ENCODE data around the gene ATXN2L.
"Not testable (repeated sequence)": the region's sequence is repeated elsewhere in the genome, so short reads cannot be mapped to it uniquely, and the experiment has no call there.

Gene ATXN2L

DNA sequence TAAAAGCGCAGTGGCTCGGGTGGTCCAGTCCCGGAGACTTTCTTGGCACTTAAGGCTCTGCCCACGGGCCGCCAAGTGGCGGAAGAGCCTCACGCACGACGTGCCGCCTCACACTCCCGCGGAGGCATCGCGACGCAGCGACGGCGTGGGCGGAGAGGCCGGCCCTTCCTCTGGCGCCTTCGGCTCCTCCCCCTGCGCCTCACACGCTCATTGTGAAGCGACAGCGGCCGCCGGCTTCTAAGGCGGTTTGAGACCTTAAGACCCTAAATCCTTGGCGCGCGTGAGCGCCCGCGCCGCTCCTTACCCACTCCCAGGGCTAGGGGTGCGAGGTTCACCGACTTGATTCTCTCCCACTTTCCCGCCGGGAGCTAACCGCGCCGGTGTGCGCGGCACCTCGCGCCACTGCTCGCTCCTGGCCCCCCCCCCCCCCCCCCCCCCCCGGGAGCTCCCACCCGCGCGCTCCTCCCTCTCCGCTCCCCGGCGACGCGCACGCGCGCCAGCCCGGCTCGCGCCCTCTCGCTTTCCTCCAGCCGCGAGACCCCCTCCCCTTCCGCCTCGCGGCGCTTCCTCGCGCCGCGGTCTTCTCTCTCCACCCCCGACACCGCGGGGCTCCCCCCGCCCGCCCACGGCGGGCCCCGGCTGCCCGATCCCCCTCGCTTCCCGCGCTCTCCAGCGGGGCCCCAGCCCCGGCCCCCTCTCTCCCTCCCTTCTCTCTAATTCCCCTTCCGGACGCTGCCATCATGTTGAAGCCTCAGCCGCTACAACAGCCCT lies at the start of gene ATXN2L:
TSS of gene ATXN2L (plus strand) at position 480 of the 771 bp plus-strand sequence. CDS start at position 741, 261 bp downstream.
- Histone ChIP-seq H3K36me3 (ENCODE audit: control insufficient read depth, low read length) (peaks cover 54% of the 10 kb centered on the region), H3K9me3 (ENCODE audit: control insufficient read depth, insufficient read depth, low read length) (no peaks in the 10 kb centered on the region), H3F3A (ENCODE audit: control insufficient read depth, insufficient read depth) (peaks cover 6% of the 10 kb centered on the region; the same call in 1 of the 2 replicates), H3K4me2 (ENCODE audit: low read length) (peak within 1 kb of the TSS; percentile 73), H3K9me2 (replicated peaks; ENCODE audit: control insufficient read depth, low read length) (no peaks in the 10 kb centered on the region), H3K27ac (ENCODE audit: low read depth, low read length) (peak within 1 kb of the TSS; percentile 95), H3K4me1 (ENCODE audit: control insufficient read depth, low read length) (peaks cover 20% of the 10 kb centered on the region), H3K79me2 (ENCODE audit: control insufficient read depth, low read length) (peaks cover 60% of the 10 kb centered on the region), H3K4me3 (ENCODE audit: low read length) (peak within 1 kb of the TSS; percentile 89), H4K20me1 (ENCODE audit: control insufficient read depth, insufficient read depth, low read depth, low read length) (peaks cover 28% of the 10 kb centered on the region), H3K27me3 (ENCODE audit: control insufficient read depth, low read length) (no peaks in the 10 kb centered on the region)
- no peak for TF ChIP-seq CTCF (IDR thresholded peaks at IDR 0.05; ENCODE audit: low read depth, low read length, poor library complexity, severe bottlenecking)
- no peak for TF ChIP-seq EZH2phosphoT487 (IDR thresholded peaks at IDR 0.05; ENCODE audit: borderline replicate concordance, low read length)

GRCh38 chr16:28781697-28782096 lies 41.1 kb upstream of the ATXN2L start:
- not testable (repeated sequence) for H3K9me3 ChIP-seq (ENCODE audit: control insufficient read depth, insufficient read depth, low read length); H3F3A ChIP-seq (ENCODE audit: control insufficient read depth, insufficient read depth); H3K4me3 ChIP-seq (ENCODE audit: low read length); H3K79me2 ChIP-seq (ENCODE audit: control insufficient read depth, low read length); H3K36me3 ChIP-seq (ENCODE audit: control insufficient read depth, low read length); H4K20me1 ChIP-seq (ENCODE audit: control insufficient read depth, insufficient read depth, low read depth, low read length); H3K27me3 ChIP-seq (ENCODE audit: control insufficient read depth, low read length); H3K4me1 ChIP-seq (ENCODE audit: control insufficient read depth, low read length); H3K9me2 ChIP-seq (replicated peaks; ENCODE audit: control insufficient read depth, low read length); H3K4me2 ChIP-seq (ENCODE audit: low read length); H3K27ac ChIP-seq (ENCODE audit: low read depth, low read length)

DNA sequence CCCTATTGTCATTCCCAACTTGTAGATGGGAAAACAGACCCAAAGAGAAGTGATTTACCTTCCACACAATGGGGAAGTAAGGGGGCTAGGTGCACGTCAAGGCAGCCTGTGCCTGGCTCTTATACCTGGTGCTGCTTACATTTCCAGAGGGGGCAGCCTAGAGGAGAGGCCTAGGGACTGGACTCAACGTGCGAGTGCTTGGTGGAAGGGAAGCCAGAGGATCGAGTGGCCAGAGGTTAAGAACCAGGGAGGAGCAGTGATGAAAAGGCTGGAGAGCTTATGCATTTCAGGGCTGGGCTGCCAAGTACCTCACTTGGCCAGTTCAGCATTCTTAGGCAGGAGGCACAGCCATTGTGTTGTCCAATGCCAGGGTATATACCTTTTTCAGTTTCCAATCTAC lies 40.4 kb upstream of the ATXN2L start:
- not testable (repeated sequence) for H3F3A ChIP-seq (ENCODE audit: control insufficient read depth, insufficient read depth); H3K4me3 ChIP-seq (ENCODE audit: low read length); H3K27ac ChIP-seq (ENCODE audit: low read depth, low read length); H3K4me2 ChIP-seq (ENCODE audit: low read length); H3K79me2 ChIP-seq (ENCODE audit: control insufficient read depth, low read length); H3K4me1 ChIP-seq (ENCODE audit: control insufficient read depth, low read length); H3K9me2 ChIP-seq (replicated peaks; ENCODE audit: control insufficient read depth, low read length); H3K9me3 ChIP-seq (ENCODE audit: control insufficient read depth, insufficient read depth, low read length); H3K36me3 ChIP-seq (ENCODE audit: control insufficient read depth, low read length); H3K27me3 ChIP-seq (ENCODE audit: control insufficient read depth, low read length); H4K20me1 ChIP-seq (ENCODE audit: control insufficient read depth, insufficient read depth, low read depth, low read length)

DNA sequence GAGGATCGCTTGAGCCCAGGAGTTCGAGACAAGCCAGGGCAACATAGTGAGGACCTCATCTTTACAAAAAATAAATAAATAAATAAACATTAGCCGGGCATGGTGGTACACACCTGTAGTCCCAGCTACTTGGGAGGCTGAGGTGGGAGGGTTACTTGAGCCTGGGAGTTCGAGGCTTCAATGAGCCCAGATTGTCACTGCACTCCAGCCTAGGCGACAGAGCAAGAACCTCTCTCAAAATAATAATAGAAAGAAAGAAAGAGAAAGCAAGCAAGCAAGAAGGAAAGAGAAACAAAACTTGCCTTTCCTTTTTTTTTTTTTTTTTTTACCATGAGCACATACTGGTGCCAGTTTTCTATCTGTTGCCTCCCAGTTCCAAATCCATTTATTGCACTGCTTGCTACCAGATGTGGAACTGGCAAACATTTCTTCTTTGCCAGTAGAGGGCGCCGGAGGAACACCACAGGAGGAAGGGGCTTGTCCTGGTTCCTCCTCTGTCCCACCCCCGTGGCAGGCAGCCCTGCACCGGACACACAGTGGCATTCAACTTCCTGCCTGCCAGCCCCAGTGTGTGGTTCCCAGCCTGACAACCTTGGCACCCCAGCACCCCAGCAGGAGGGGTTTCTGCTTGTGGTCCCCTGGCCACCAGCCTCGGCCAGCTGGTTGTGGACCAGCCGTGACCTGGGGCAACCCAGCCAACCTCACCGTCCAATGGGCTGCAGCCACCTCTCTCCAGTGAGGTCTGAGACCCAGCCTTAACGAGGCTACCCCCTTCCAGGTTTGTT lies 20.4 kb upstream of the ATXN2L start:
- H3K27ac ChIP-seq (ENCODE audit: low read depth, low read length); H3F3A ChIP-seq (ENCODE audit: control insufficient read depth, insufficient read depth); H3K9me3 ChIP-seq (ENCODE audit: control insufficient read depth, insufficient read depth, low read length); H3K36me3 ChIP-seq (ENCODE audit: control insufficient read depth, low read length); H3K27me3 ChIP-seq (ENCODE audit: control insufficient read depth, low read length); H4K20me1 ChIP-seq (ENCODE audit: control insufficient read depth, insufficient read depth, low read depth, low read length); H3K4me1 ChIP-seq (ENCODE audit: control insufficient read depth, low read length); H3K79me2 ChIP-seq (ENCODE audit: control insufficient read depth, low read length); H3K9me2 ChIP-seq (replicated peaks; ENCODE audit: control insufficient read depth, low read length): not testable (repeated sequence)
- TF ChIP-seq CTCF (IDR thresholded peaks at IDR 0.05; ENCODE audit: low read depth, low read length, poor library complexity, severe bottlenecking), result peak; percentile 24
- H3K4me3 ChIP-seq (ENCODE audit: low read length), result peak overlapping the region; percentile 30; the same call in 1 of the 2 replicates
- H3K4me2 ChIP-seq (ENCODE audit: low read length), result peak overlapping the region; percentile 40

GRCh38 chr16:28807445-28808120 lies 15.2 kb upstream of the ATXN2L start:
- H3K27ac ChIP-seq (ENCODE audit: low read depth, low read length); H3K4me3 ChIP-seq (ENCODE audit: low read length): not testable (repeated sequence)

More at GRCh38 chr16:28807445-28808120, 15.2 kb upstream of the ATXN2L start:
- H3F3A ChIP-seq (ENCODE audit: control insufficient read depth, insufficient read depth); H3K9me2 ChIP-seq (replicated peaks; ENCODE audit: control insufficient read depth, low read length); H3K4me2 ChIP-seq (ENCODE audit: low read length); H3K9me3 ChIP-seq (ENCODE audit: control insufficient read depth, insufficient read depth, low read length); H3K27me3 ChIP-seq (ENCODE audit: control insufficient read depth, low read length); H4K20me1 ChIP-seq (ENCODE audit: control insufficient read depth, insufficient read depth, low read depth, low read length); H3K4me1 ChIP-seq (ENCODE audit: control insufficient read depth, low read length); H3K79me2 ChIP-seq (ENCODE audit: control insufficient read depth, low read length); H3K36me3 ChIP-seq (ENCODE audit: control insufficient read depth, low read length): not testable (repeated sequence)

Measured in DOHH2 (cell line).